LHCN-M2 (cell line): Measurements from ENCODE around the gene TBX15. TPM values are rescaled to one million over a fixed set of nuclear protein-coding genes. Genes with fewer than 3 reads are reported as not detected.
"Not testable (repeated sequence)": the region's sequence is repeated elsewhere in the genome, so short reads cannot be mapped to it uniquely, and the experiment has no call there.

Source experiments
- DNase-seq: peaks from one replicate; pipeline ENCODE4 v3.0.0-alpha.2; 2012; ENCODE audit warnings: low read depth
- total RNA-seq: library from RNA; depleted of rRNA; stranded (reverse); fragments of >200 nt; gene quantifications from 2 replicates; pipeline ENCODE4 v1.2.3, GENCODE V29; 2014

TBX15 gene
- total RNA-seq, 1 experiment from 2014 or later = 20.9 TPM

GRCh38 chr1:118960026-118960561 is 28.0 kb downstream of the TBX15 start:
- no peak for DNase-seq

- no peak for DNase-seq
These were observed 29.1 kb downstream of the TBX15 start for GRCh38 chr1:118958937-118959631.

- DNase-seq = no peak
These were observed 30.0 kb downstream of the TBX15 start for GRCh38 chr1:118958140-118958539.

- not testable (repeated sequence) for DNase-seq
These were observed 30.6 kb downstream of the TBX15 start for GRCh38 chr1:118957579-118957978.

GRCh38 chr1:118954301-118954905 is 33.7 kb downstream of the TBX15 start:
- DNase-seq = no peak

- DNase-seq = no peak
These were observed 36.7 kb downstream of the TBX15 start for GRCh38 chr1:118951270-118951936.

GRCh38 chr1:118949315-118949714 is 38.8 kb downstream of the TBX15 start:
- peak; percentile 79 for DNase-seq

- DNase-seq = no peak
These were observed 39.3 kb downstream of the TBX15 start for GRCh38 chr1:118948846-118949245.

- DNase-seq = no peak
These were observed 39.8 kb downstream of the TBX15 start for GRCh38 chr1:118948351-118948750.

GRCh38 chr1:118947790-118948189 is 40.4 kb downstream of the TBX15 start:
- DNase-seq = peak; percentile 97

GRCh38 chr1:118947003-118947765 is 41.0 kb downstream of the TBX15 start:
- DNase-seq = no peak

GRCh38 chr1:118945489-118945888 is 42.7 kb downstream of the TBX15 start:
- DNase-seq = peak; percentile 88

GRCh38 chr1:118944546-118944945 is 43.6 kb downstream of the TBX15 start:
- DNase-seq = no peak

GRCh38 chr1:118944133-118944532 is 44.0 kb downstream of the TBX15 start:
- peak; percentile 48 for DNase-seq

- no peak for DNase-seq
These were observed 47.2 kb downstream of the TBX15 start for GRCh38 chr1:118940957-118941356.

GRCh38 chr1:118937413-118938072 is 50.6 kb downstream of the TBX15 start:
- no peak for DNase-seq

- no peak for DNase-seq
These were observed 53.4 kb downstream of the TBX15 start for GRCh38 chr1:118934706-118935105.

- peak; percentile 52 for DNase-seq
These were observed 54.9 kb downstream of the TBX15 start for GRCh38 chr1:118933051-118933781.

- peak; percentile 56 for DNase-seq
These were observed 56.3 kb downstream of the TBX15 start for GRCh38 chr1:118931876-118932275.

GRCh38 chr1:118928739-118929554 is 59.2 kb downstream of the TBX15 start:
- peak; percentile 49 for DNase-seq
